Adipocyte (in vitro differentiated cells): ENCODE data around the gene CDH26.

Experiments used
- DNase-seq: peaks from one replicate; pipeline ENCODE4 v3.0.0-alpha.2; 2015; ENCODE audit warnings: low read depth
- H3K27me3 ChIP-seq: replicated peaks from 2 replicates; pipeline ENCODE4 v1.7.0; 2013; ENCODE audit warnings: mild to moderate bottlenecking, low read length, moderate library complexity; ENCODE audit not compliant: control insufficient read depth, insufficient read depth
- H3K36me3 ChIP-seq: 2 replicates; pipeline ENCODE4 v1.7.0; 2013; ENCODE audit warnings: low read length, mild to moderate bottlenecking, moderate library complexity; ENCODE audit not compliant: control insufficient read depth, insufficient read depth, severe bottlenecking
- H3K4me1 ChIP-seq: 2 replicates; pipeline ENCODE4 v1.7.0; 2013; ENCODE audit warnings: mild to moderate bottlenecking, low read length, moderate library complexity; ENCODE audit not compliant: control insufficient read depth, insufficient read depth
- H3K4me3 ChIP-seq: 2 replicates; pipeline ENCODE4 v1.7.0; 2013; ENCODE audit warnings: mild to moderate bottlenecking, low read length, moderate library complexity
- H3K9ac ChIP-seq: 2 replicates; pipeline ENCODE4 v1.7.0; 2013; ENCODE audit warnings: mild to moderate bottlenecking, low read length, moderate library complexity
- H3K9me3 ChIP-seq: 2 replicates; pipeline ENCODE4 v1.7.0; 2013; ENCODE audit warnings: mild to moderate bottlenecking, low read length, moderate library complexity; ENCODE audit not compliant: control insufficient read depth

CDH26 gene

GRCh38 chr20:59933849-59934585 lies 24.2 kb upstream of the CDH26 start:
- H3K4me3 ChIP-seq: peak overlapping the region; percentile 85
- DNase-seq: peak; percentile 95

GRCh38 chr20:59935457-59936185 lies 22.6 kb upstream of the CDH26 start:
- Histone ChIP-seq H3K27me3 (no peaks in the 10 kb centered on the region), H3K9me3 (no peaks in the 10 kb centered on the region), H3K36me3 (no peaks in the 10 kb centered on the region), H3K4me3 (no peak overlapping the region), H3K9ac (no peak overlapping the region), H3K4me1 (peaks cover 35% of the 10 kb centered on the region)
- no peak for DNase-seq

More at GRCh38 chr20:59933849-59934585, 24.2 kb upstream of the CDH26 start:
- Histone ChIP-seq H3K27me3 (no peaks in the 10 kb centered on the region), H3K4me1 (peaks cover 31% of the 10 kb centered on the region), H3K9ac (peak overlapping the region; percentile 71), H3K9me3 (no peaks in the 10 kb centered on the region), H3K36me3 (no peaks in the 10 kb centered on the region)

GRCh38 chr20:59936409-59936808 lies 21.8 kb upstream of the CDH26 start:
- no peak overlapping the region for H3K9ac ChIP-seq
- H3K9me3 ChIP-seq: no peaks in the 10 kb centered on the region
- no peak overlapping the region for H3K4me3 ChIP-seq
- H3K4me1 ChIP-seq: peaks cover 40% of the 10 kb centered on the region
- no peak for DNase-seq
- no peaks in the 10 kb centered on the region for H3K27me3 ChIP-seq
- H3K36me3 ChIP-seq: no peaks in the 10 kb centered on the region

GRCh38 chr20:59937150-59937549 lies 21.1 kb upstream of the CDH26 start:
- no peaks in the 10 kb centered on the region for H3K27me3 ChIP-seq
- no peaks in the 10 kb centered on the region for H3K36me3 ChIP-seq
- no peak overlapping the region for H3K9ac ChIP-seq
- peak; percentile 39 for DNase-seq
- peak overlapping the region; percentile 94 for H3K4me3 ChIP-seq
- H3K9me3 ChIP-seq: no peaks in the 10 kb centered on the region
- H3K4me1 ChIP-seq: peaks cover 48% of the 10 kb centered on the region

GRCh38 chr20:59938221-59938620 lies 20.0 kb upstream of the CDH26 start:
- Histone ChIP-seq H3K27me3 (no peaks in the 10 kb centered on the region), H3K9me3 (no peaks in the 10 kb centered on the region), H3K4me1 (peaks cover 48% of the 10 kb centered on the region), H3K9ac (peak overlapping the region; percentile 55), H3K4me3 (peak overlapping the region; percentile 94), H3K36me3 (peaks cover 6% of the 10 kb centered on the region)
- peak; percentile 63 for DNase-seq

- Histone ChIP-seq H3K36me3 (peaks cover 11% of the 10 kb centered on the region), H3K4me3 (peak overlapping the region; percentile 94), H3K9ac (no peak overlapping the region), H3K9me3 (no peaks in the 10 kb centered on the region), H3K27me3 (no peaks in the 10 kb centered on the region), H3K4me1 (peaks cover 48% of the 10 kb centered on the region)
- peak; percentile 34 for DNase-seq
Observed at GRCh38 chr20:59938696-59939051, 19.5 kb upstream of the CDH26 start.

- no peaks in the 10 kb centered on the region for H3K9me3 ChIP-seq
- peaks cover 47% of the 10 kb centered on the region for H3K4me1 ChIP-seq
- H3K4me3 ChIP-seq: peak overlapping the region; percentile 94
- H3K27me3 ChIP-seq: no peaks in the 10 kb centered on the region
- peak overlapping the region; percentile 96 for H3K9ac ChIP-seq
- H3K36me3 ChIP-seq: peaks cover 17% of the 10 kb centered on the region
- no peak for DNase-seq
Observed at GRCh38 chr20:59939052-59939878, 19.0 kb upstream of the CDH26 start.

- DNase-seq: peak; percentile 57
- H3K36me3 ChIP-seq: peaks cover 22% of the 10 kb centered on the region
Observed at GRCh38 chr20:59939879-59940128, 18.4 kb upstream of the CDH26 start.

GRCh38 chr20:59940129-59940955 lies 17.9 kb upstream of the CDH26 start, which contains the start of the genes FAM217B and PPP1R3D:
TSS of gene FAM217B (plus strand) at chr20:59940389. CDS start at chr20:59943944, 3,555 bp downstream.
TSS of gene PPP1R3D (minus strand) at chr20:59940305. CDS start at chr20:59939931, 374 bp downstream.
- peaks cover 24% of the 10 kb centered on the region for H3K36me3 ChIP-seq
- peak within 1 kb of the TSS; percentile 96 for H3K9ac ChIP-seq
- no peaks in the 10 kb centered on the region for H3K27me3 ChIP-seq
- no peaks in the 10 kb centered on the region for H3K9me3 ChIP-seq
- peaks cover 47% of the 10 kb centered on the region for H3K4me1 ChIP-seq
- peak; percentile 99 for DNase-seq
- peak within 1 kb of the TSS; percentile 94 for H3K4me3 ChIP-seq

More at GRCh38 chr20:59939879-59940128, 18.4 kb upstream of the CDH26 start:
- no peaks in the 10 kb centered on the region for H3K27me3 ChIP-seq
- peak overlapping the region; percentile 94 for H3K4me3 ChIP-seq
- peaks cover 45% of the 10 kb centered on the region for H3K4me1 ChIP-seq
- peak overlapping the region; percentile 96 for H3K9ac ChIP-seq
- H3K9me3 ChIP-seq: no peaks in the 10 kb centered on the region

GRCh38 chr20:59940956-59941294 lies 17.3 kb upstream of the CDH26 start:
- peaks cover 53% of the 10 kb centered on the region for H3K4me1 ChIP-seq
- peak overlapping the region; percentile 94 for H3K4me3 ChIP-seq
- H3K9me3 ChIP-seq: no peaks in the 10 kb centered on the region
- H3K9ac ChIP-seq: peak overlapping the region; percentile 96
- no peaks in the 10 kb centered on the region for H3K27me3 ChIP-seq
- H3K36me3 ChIP-seq: peaks cover 24% of the 10 kb centered on the region
- no peak for DNase-seq
